SK-N-SH (cell line): ENCODE measurements around the gene CTSH. TPM values are rescaled to one million over a fixed set of nuclear protein-coding genes. Genes with fewer than 3 reads are reported as not detected.

ENCODE experiments used
- CTCF ChIA-PET: fragments of 300-600, 350-600 bp; formaldehyde crosslinking; extraction: SDS; loops from one replicate; lab custom pipeline; 2021; lab: Yijun Ruan, JAX
- POLR2A ChIA-PET: fragments of 350-600 bp; sonication (Branson Sonifier 250); formaldehyde crosslinking; extraction: SDS; loops from one replicate; lab custom pipeline; 2020; ENCODE audit warnings: antibody characterized with exemption, inconsistent platforms; lab: Yijun Ruan, JAX
- DNase-seq: peaks from one replicate; pipeline ENCODE4 v3.0.0; 2012
- H2AFZ ChIP-seq: fragments of 200-600 bp; sonication (generic); 2 replicates; pipeline ENCODE4 v1.8.1; 2016; ENCODE audit warnings: antibody characterized with exemption, mild to moderate bottlenecking, low read depth
- H3F3A ChIP-seq: fragments of 200-600 bp; sonication (generic); replicated peaks from 2 replicates; pipeline ENCODE3; 2016; ENCODE audit warnings: antibody characterized with exemption, mild to moderate bottlenecking; ENCODE audit not compliant: insufficient read depth
- H3K27ac ChIP-seq, 2 experiments: fragments of 200-500 bp in 1 of 2; fragments of 200-600 bp in 1 of 2; sonication (Bioruptor generic) in 1 of 2; sonication (generic), shearing (Covaris generic) in 1 of 2; 2 replicates each; pipeline versions ENCODE4 v1.5.1 to v1.6.1; 2014 to 2016; ENCODE audit warnings: low read depth in 2 of 2, inconsistent platforms in 1 of 2, low read length in 1 of 2, mild to moderate bottlenecking in 1 of 2, mixed read lengths in 1 of 2
- H3K27me3 ChIP-seq: fragments of 200-600 bp; sonication (generic), shearing (Covaris generic); 2 replicates; pipeline ENCODE4 v1.6.1; 2016; ENCODE audit warnings: mixed run types; ENCODE audit not compliant: insufficient read depth
- H3K36me3 ChIP-seq, 2 experiments: fragments of 200-500 bp in 1 of 2; fragments of 200-600 bp in 1 of 2; sonication (Bioruptor generic) in 1 of 2; sonication (generic) in 1 of 2; replicated peaks in 1 of 2; 2 replicates each; pipeline versions ENCODE3 to v1.5.1; 2014 to 2016; ENCODE audit warnings: low read length in 1 of 2, mild to moderate bottlenecking in 1 of 2; ENCODE audit not compliant: insufficient read depth in 2 of 2, control insufficient read depth in 1 of 2
- H3K4me1 ChIP-seq, 2 experiments: fragments of 200-500 bp in 1 of 2; fragments of 200-600 bp in 1 of 2; sonication (Bioruptor generic) in 1 of 2; sonication (generic), shearing (Covaris generic) in 1 of 2; 2 replicates each; pipeline versions ENCODE4 v1.5.1 to v1.6.1; 2014 to 2016; ENCODE audit warnings: low read depth in 1 of 2, low read length in 1 of 2, mixed run types in 1 of 2; ENCODE audit not compliant: insufficient read depth in 2 of 2, control insufficient read depth in 1 of 2
- H3K4me2 ChIP-seq: fragments of 200-600 bp; sonication (generic), shearing (Covaris generic); 2 replicates; pipeline ENCODE4 v1.6.1; 2017; ENCODE audit warnings: mixed run types
- H3K4me3 ChIP-seq, 2 experiments: fragments of 200-500 bp in 1 of 2; fragments of 200-600 bp in 1 of 2; sonication (Bioruptor generic) in 1 of 2; sonication (generic), shearing (Covaris generic) in 1 of 2; 2 replicates each; pipeline versions ENCODE4 v1.5.1 to v1.8.1; 2014 to 2016; ENCODE audit warnings: low read depth in 2 of 2, inconsistent platforms in 1 of 2, low read length in 1 of 2, mild to moderate bottlenecking in 1 of 2, mixed read lengths in 1 of 2, moderate library complexity in 1 of 2
- H3K79me2 ChIP-seq: fragments of 200-600 bp; sonication (generic); 2 replicates; pipeline ENCODE4 v1.8.1; 2017; ENCODE audit warnings: mild to moderate bottlenecking; ENCODE audit not compliant: insufficient read depth
- H3K9ac ChIP-seq: fragments of 200-600 bp; sonication (generic); 2 replicates; pipeline ENCODE4 v1.6.1; 2017; ENCODE audit warnings: mixed run types
- H3K9me2 ChIP-seq: fragments of 200-600 bp; sonication (generic); 2 replicates; pipeline ENCODE4 v1.6.1; 2017; ENCODE audit warnings: mixed run types
- H3K9me3 ChIP-seq: fragments of 200-600 bp; sonication (generic); 2 replicates; pipeline ENCODE4 v1.6.1; 2017; ENCODE audit warnings: mixed run types, mild to moderate bottlenecking, moderate library complexity
- H4K20me1 ChIP-seq: fragments of 200-600 bp; sonication (generic); 2 replicates; pipeline ENCODE4 v1.6.1; 2017; ENCODE audit warnings: mild to moderate bottlenecking, mixed run types; ENCODE audit not compliant: insufficient read depth
- FOSL2 ChIP-seq: IDR thresholded peaks from 2 replicates; pipeline ENCODE4 v1.4.0; 2012; ENCODE audit warnings: low read depth, mild to moderate bottlenecking, moderate library complexity, borderline replicate concordance
- IRF3 ChIP-seq: fragments of 150-350 bp; IDR thresholded peaks from 2 replicates; pipeline ENCODE4 v1.6.1; 2016; ENCODE audit warnings: mild to moderate bottlenecking, low read depth, low read length
- POLR2AphosphoS5 ChIP-seq: IDR thresholded peaks from 2 replicates; pipeline ENCODE4 v1.6.1; 2012; ENCODE audit warnings: low read depth, low read length
- REST ChIP-seq: IDR thresholded peaks from 2 replicates; pipeline ENCODE4 v1.6.1; 2012; ENCODE audit warnings: mild to moderate bottlenecking, low read depth, low read length, moderate library complexity
- RFX5 ChIP-seq: IDR thresholded peaks from 2 replicates; pipeline ENCODE4 v1.6.1; 2012; ENCODE audit warnings: mild to moderate bottlenecking, improper control_type of control experiment, low read length
- RXRA ChIP-seq: IDR thresholded peaks from 2 replicates; pipeline ENCODE4 v1.4.0; 2012; ENCODE audit warnings: low read depth, mild to moderate bottlenecking, borderline replicate concordance
- TAF1 ChIP-seq: IDR thresholded peaks from 2 replicates; pipeline ENCODE4 v1.6.1; 2012; ENCODE audit warnings: low read depth, mild to moderate bottlenecking, low read length, moderate library complexity, borderline replicate concordance
- WGBS: methylation state at CpG from one replicate; pipeline ENCODE4 v1.1.6; 2017; ENCODE audit warnings: low lambda C conversion rate; 5-methylcytosine and 5-hydroxymethylcytosine counted together
- polyA plus RNA-seq, 3 experiments: library from polyadenylated mRNA; depleted of rRNA; stranded (reverse); fragments of >200 nt; gene quantifications; 2 replicates each; pipeline ENCODE4 v1.2.3, GENCODE V29; 2012

Gene CTSH
- polyA plus RNA-seq, 1 of the 3 experiments (the other 2 are of a cell fraction) = 22.7 TPM

GRCh38 chr15:78925956-78926743 is 18.7 kb downstream of the CTSH start:
- TF ChIP-seq RFX5 (no peak), REST (no peak), IRF3 (no peak), POLR2AphosphoS5 (peak; percentile 26; the same call in 1 of the 2 replicates), FOSL2 (no peak), TAF1 (no peak)
- no peak for DNase-seq

GRCh38 chr15:78925076-78925624 is 19.7 kb downstream of the CTSH start:
- H3K4me3 ChIP-seq = no peak overlapping the region
- 0 out of 2 replicates have a peak, but pooled peaks cover 4% of the 10 kb centered on the region for H4K20me1 ChIP-seq
- TF ChIP-seq RXRA = no peak
- H3K27me3 ChIP-seq = no peaks in the 10 kb centered on the region
- peaks cover 0 to 3% of the 10 kb centered on the region in 2 experiments; a peak in 1 of 4 replicates for H3K4me1 ChIP-seq
- DNase-seq = no peak
- H3F3A ChIP-seq = no peaks in the 10 kb centered on the region
- no peak overlapping the region for H3K4me2 ChIP-seq
- H3K9ac ChIP-seq = no peak overlapping the region
- 89% methylated on average over 7 of the region's 10 CpGs for WGBS
- no peaks in the 10 kb centered on the region for H3K9me3 ChIP-seq
- no peak overlapping the region for H2AFZ ChIP-seq
- CTCF ChIA-PET = interaction anchor here (1.3 to 8.0 kb wide), 3 partner anchors 16 to 259 kb away, joined by 3 to 59 read pairs (median 9); no protein-coding TSS in a partner anchor
- no peak overlapping the region for H3K27ac ChIP-seq
- POLR2A ChIA-PET = no interaction called here
- peaks cover 20 to 36% of the 10 kb centered on the region in 2 experiments for H3K36me3 ChIP-seq
- no peaks in the 10 kb centered on the region for H3K9me2 ChIP-seq
- H3K79me2 ChIP-seq = no peaks in the 10 kb centered on the region

More at GRCh38 chr15:78925956-78926743, 18.7 kb downstream of the CTSH start:
- Histone ChIP-seq H3K36me3 (peaks cover 17 to 34% of the 10 kb centered on the region in 2 experiments), H3K79me2 (no peaks in the 10 kb centered on the region), H3F3A (no peaks in the 10 kb centered on the region), H3K27me3 (no peaks in the 10 kb centered on the region), H2AFZ (no peak overlapping the region), H3K9ac (no peak overlapping the region), H3K4me2 (no peak overlapping the region), H3K9me3 (no peaks in the 10 kb centered on the region), H3K27ac (no peak overlapping the region), H4K20me1 (peaks cover under 1% of the 10 kb centered on the region; the same call in 1 of the 2 replicates), H3K9me2 (no peaks in the 10 kb centered on the region), H3K4me3 (no peak overlapping the region), H3K4me1 (peaks cover 5 to 11% of the 10 kb centered on the region in 2 experiments; a peak in 3 of 4 replicates)
- 100% methylated on average over 4 of the region's 5 CpGs for WGBS
- CTCF ChIA-PET = interaction anchor here (1.3 to 8.0 kb wide), 3 partner anchors 17 to 258 kb away, joined by 3 to 59 read pairs (median 9); no protein-coding TSS in a partner anchor
- POLR2A ChIA-PET = no interaction called here
